ENCODE measurements around the gene RADX.

DNA sequence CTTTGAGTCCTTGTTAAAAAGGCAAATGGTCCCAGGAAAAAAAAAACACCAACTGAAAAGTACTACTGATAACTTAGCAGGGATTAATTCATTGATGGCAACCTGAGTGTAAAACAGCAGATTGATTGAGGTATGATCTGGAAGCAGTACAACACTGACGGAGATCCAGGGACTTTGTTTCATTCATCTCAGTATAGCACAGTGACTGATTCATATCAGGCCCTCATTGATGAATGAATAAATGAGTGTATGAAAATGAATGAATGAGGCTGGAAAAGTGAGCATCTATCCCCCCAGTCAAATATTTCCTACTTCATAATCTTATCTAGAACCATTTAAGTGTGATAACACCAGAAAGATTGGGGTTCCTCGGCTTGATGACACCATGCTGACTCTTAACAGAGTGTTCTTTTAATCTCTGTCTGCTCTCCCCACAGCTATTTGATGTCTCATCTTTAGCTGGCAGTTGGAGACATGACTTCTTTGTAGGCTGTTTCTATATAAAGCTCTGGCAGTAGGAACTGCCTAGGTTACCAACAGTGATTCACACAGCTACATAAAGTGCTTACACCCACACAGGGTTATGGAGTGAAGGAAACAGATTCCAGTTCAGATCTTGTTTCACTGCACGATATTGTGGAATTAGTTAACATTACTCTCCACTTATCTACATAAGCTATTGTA lies 96.1 kb downstream of the RADX start:
- TF ChIP-seq, protein P1, sequence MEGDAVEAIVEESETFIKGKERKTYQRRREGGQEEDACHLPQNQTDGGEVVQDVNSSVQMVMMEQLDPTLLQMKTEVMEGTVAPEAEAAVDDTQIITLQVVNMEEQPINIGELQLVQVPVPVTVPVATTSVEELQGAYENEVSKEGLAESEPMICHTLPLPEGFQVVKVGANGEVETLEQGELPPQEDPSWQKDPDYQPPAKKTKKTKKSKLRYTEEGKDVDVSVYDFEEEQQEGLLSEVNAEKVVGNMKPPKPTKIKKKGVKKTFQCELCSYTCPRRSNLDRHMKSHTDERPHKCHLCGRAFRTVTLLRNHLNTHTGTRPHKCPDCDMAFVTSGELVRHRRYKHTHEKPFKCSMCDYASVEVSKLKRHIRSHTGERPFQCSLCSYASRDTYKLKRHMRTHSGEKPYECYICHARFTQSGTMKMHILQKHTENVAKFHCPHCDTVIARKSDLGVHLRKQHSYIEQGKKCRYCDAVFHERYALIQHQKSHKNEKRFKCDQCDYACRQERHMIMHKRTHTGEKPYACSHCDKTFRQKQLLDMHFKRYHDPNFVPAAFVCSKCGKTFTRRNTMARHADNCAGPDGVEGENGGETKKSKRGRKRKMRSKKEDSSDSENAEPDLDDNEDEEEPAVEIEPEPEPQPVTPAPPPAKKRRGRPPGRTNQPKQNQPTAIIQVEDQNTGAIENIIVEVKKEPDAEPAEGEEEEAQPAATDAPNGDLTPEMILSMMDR (IDR thresholded peaks at IDR 0.05; ENCODE audit: low read depth, low read length) = no peak
- TF ChIP-seq MYC (IDR thresholded peaks at IDR 0.05; ENCODE audit: low read depth, low read length) = no peak

Data from NB4 (cell line).